GM19035 (cell line): ENCODE measurements around the gene ABTB2.

Experiments
- ATAC-seq: cut with Tn5 transposase; IDR thresholded peaks from one replicate; pipeline ENCODE4 v1.9.1; 2021; ENCODE audit not compliant: unreplicated experiment

Gene ABTB2

DNA sequence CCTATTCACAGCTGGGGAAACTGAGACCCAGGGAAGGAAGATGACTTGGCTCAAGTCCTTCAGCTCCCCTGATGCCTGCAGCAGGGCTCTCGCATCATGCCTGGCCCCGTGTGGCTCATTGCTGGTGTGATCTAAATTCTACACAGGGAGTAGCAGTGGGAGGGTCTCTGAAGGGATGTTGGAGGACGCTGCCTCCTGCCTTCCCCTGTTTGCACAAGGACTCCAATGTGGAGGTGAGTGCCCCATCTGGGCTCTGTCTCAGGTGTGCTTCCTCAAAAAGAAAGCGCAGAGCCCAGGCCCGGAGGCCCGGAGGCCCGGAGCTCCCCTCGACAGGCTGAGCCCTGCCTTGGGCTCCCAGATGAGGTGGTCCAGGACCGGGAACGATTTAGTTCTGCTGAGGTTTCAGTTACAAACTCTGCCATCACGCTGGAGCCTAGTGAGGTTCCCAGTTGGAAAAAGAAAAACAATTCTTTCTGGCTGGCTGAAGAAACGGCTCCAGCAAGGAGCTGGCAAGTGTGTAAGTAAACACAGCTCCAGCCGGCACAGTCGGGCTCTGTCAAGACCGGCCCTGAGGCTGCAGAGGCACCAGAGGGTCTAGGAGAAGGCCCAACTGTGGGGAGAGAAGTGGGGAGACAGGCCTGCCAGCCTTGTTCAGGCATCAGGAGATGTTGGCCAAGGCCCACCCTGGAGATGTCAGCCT is 202.6 kb downstream of the ABTB2 start:
- ATAC-seq, result no peak

- ATAC-seq, result peak; percentile 51
Measured at GRCh38 chr11:34154059-34154875, 203.5 kb downstream of the ABTB2 start.

DNA sequence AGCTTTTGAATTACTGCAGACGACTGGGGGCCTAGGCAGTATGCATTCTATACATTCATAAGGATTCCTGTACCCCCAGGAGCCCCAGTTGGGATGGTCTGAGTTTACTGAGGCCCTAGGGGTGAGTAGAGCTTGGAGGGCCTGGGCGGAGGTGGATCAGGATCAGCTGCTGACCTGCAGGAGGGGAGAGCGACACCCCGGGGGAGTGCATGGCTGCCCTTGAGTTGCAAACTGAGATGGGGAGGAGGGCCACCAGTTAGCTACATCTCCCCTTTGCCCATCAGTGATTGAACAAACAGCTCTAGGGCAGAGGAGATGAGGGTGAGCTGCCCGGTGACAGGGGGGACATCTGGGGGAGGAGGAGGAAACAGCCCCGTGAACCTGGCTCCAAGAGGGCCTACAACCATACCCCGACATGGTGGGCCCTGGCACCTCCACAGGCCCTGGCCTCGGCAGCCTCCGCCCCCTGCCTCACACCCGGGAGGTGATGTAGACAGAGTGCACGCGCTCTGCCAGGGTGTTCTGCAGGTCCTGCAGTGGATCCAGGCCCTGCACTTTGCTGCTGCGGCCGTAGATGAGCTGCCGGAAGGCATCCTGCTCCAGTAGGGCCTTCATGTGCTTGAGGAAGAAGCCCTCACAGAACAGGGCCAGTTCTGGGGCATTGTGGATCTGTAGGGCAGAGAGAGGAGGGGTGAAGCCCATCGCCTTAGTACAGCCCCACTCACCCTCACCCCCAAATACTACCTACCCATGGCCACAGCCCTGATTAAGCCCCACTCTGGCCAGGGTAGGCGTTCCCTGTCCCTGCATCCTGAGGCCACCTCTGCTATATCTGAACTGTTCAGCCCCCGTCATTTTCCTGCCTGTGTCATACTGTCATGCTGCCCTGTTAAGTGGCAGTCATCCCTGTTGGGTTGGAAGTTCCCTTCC is 205.6 kb downstream of the ABTB2 start:
- ATAC-seq, result no peak

GRCh38 chr11:34151166-34151565 is 206.6 kb downstream of the ABTB2 start:
- no peak for ATAC-seq

- no peak for ATAC-seq
Measured at GRCh38 chr11:34150494-34151151, 207.2 kb downstream of the ABTB2 start.

- no peak for ATAC-seq
Measured at GRCh38 chr11:34149786-34150185, 208.0 kb downstream of the ABTB2 start.

DNA sequence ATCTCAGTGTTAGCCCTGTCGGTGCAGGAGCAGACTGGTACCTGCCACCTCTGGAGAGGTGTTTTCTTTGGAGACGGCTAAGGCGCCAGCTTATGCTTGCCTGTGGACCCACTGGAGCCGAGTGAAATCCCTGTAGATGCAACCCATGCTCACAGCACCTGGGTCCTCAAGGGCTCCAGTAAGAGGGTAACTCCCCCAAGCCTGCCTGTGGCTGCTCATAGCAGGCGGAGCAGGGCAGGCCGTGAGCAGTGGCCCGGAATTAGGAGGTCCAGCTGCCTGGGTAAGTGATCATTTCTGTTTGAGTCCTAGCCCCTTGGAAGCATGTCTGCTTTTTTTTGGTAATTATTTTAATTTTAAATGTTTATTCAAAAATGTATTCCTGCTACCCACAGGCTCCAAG is 208.5 kb downstream of the ABTB2 start:
- no peak for ATAC-seq

DNA sequence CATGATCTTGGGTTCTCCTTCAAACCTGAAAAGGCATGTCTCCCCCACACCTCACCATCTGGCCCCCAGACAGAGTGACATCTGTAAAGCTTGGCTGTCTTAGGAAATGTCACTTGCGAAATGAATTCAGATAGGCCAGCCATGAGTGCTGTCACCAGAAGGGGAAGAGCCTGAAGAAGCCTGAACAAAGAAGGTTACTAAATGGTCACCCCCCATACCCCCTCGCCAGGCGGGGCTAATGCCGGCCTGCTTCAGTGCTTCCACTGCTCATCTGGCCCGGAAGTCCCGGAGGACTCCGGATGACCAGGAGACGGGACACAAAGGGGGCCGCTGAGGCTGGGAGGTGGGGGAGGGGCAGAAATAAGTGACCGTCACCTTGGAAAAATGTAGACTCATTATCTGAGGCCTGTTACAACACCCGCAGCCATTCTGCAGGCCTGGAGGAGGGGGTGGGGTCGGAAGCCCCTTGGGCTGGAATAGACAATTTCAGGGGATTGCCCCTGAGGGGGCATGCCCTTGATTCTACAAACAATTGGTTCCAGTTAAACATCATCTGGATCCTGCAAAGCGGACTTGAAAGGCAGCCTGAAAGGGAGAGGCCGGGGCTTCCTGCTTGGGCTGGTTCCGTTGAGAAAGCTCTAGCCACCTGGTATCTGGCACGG is 209.2 kb downstream of the ABTB2 start:
- no peak for ATAC-seq

DNA sequence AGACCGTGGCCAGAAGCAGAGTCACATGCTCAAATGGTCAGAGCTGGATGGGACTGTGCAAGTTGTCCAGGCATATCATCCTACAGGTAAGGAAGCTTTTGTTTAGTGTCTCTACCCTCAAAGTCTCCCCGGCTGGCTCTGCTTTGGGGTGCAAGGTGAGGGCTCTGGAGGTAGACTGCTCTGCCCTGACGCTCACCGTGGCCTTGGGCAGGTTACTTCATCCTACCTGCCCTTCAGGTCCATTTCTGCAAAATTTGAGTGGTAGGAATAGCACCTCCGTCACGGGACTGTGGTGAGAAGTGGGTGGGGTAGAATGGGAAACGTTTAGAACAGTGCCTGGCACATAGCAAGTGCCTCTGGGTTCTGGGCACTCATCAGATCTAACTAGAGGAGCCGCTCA is 210.2 kb downstream of the ABTB2 start:
- no peak for ATAC-seq

- no peak for ATAC-seq
Measured at GRCh38 chr11:34146866-34147265, 210.9 kb downstream of the ABTB2 start.

- ATAC-seq, result no peak
Measured at GRCh38 chr11:34146411-34146810, 211.4 kb downstream of the ABTB2 start.

GRCh38 chr11:34145847-34146381 is 211.9 kb downstream of the ABTB2 start:
- ATAC-seq, result peak; percentile 43

DNA sequence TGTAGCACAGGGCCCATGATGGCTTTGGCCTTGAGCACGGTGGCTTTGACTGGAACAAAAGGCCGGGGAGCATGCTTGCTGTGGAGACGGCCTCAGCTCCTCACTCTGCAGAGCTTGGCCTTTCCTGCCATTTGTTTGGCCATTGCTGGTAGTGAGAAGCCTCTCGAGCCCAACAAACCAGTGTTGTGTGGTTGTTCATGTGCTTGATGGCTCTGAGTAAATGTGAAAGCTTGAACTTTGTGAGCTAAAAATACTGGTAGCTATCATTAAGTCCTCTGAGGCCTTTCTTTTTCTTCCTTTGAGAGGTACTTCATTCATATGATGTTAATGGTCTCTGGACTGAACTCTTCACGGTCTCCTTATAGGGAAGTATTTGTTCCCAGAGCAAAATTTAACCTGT is 212.7 kb downstream of the ABTB2 start:
- ATAC-seq, result peak; percentile 45

- no peak for ATAC-seq
Measured at GRCh38 chr11:34143048-34143447, 214.8 kb downstream of the ABTB2 start.

DNA sequence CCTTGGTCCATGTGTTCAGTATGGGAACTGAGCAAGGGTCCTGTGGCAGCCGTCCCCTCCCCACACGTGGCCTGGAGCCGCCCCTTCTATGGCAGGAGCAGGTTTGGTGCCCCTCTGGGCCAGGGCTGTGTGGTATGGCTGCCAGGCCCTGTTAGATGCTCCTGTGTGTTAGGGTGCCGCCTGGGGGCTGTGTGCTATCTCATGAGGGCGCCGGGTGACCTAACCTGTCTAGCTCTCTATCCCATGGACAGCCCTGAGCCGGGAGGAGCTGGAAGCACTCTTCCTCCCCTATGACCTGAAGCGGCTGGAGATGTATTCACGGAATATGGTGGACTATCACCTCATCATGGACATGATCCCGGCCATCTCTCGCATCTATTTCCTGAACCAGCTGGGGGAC is 217.7 kb downstream of the ABTB2 start:
- ATAC-seq, result no peak

GRCh38 chr11:34139346-34139745 is 218.5 kb downstream of the ABTB2 start:
- ATAC-seq, result no peak

DNA sequence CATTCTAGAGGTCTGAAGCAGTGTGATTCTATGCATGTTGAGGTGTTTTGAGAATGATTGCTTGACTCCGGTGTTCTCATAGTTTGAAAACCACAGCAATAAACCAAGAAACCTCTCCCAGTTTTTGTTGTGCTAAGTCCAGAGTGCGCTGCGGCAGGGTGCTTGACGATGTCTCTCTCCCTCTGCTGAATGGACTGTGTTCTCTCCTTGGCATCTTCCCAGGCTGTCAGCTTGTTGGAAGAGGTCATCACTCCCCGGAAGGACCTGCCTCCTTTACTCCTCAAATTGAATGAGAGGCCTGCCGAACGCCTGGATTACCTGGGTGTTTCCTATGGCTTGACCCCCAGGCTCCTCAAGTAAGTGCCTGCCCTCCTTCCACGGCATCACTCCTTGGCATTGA is 221.4 kb downstream of the ABTB2 start:
- no peak for ATAC-seq

DNA sequence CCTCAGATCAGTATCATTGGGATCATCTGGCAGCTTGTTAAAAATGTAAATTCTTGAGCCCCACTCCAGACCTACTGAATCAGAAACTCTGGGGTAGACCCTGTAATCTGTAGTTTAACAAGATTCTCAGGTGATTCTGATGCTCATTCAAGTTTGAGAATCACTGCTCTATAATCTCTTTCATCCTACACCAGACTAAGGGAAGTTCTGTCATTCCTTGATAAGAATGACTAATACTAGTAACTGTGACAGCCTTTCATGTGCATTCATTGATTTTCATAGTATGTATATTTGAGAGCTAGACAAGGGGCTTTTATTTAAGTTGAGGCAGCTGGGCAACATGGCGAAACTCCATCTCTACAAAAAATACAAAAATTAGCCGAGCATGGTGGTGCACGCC is 222.4 kb downstream of the ABTB2 start:
- no peak for ATAC-seq

- no peak for ATAC-seq
Measured at GRCh38 chr11:34134765-34135164, 223.0 kb downstream of the ABTB2 start.
